T-helper 17 cell (primary cell): ENCODE results near the gene PACSIN3. TPM values are rescaled to one million over a fixed set of nuclear protein-coding genes. Genes with fewer than 3 reads are reported as not detected.

Experiments used
- ATAC-seq: fragments of 150-1000 bp; cut with Tn5 transposase; 2 replicates; pipeline ENCODE4 v1.10.0; 2021; ENCODE audit warnings: mild to moderate bottlenecking, moderate library complexity
- DNase-seq, 3 donors: peaks; one replicate each; pipeline versions ENCODE4 v3.0.0 to v3.0.0-alpha.2; 2020 to 2021
- H3K9me3 ChIP-seq: one replicate; pipeline ENCODE4 v1.7.0; 2013; ENCODE audit warnings: low read length, mild to moderate bottlenecking; ENCODE audit not compliant: control insufficient read depth, poor library complexity, severe bottlenecking
- H3K27ac Mint-ChIP-seq: one replicate; pipeline ENCODE4 v1.8.0; 2022; ENCODE audit warnings: mild to moderate bottlenecking, moderate library complexity, mixed read lengths
- H3K27me3 Mint-ChIP-seq: one replicate; pipeline ENCODE4 v1.8.0; 2022; ENCODE audit warnings: mixed read lengths
- H3K36me3 Mint-ChIP-seq: one replicate; pipeline ENCODE4 v1.8.0; 2022; ENCODE audit warnings: low read depth, mixed read lengths
- H3K4me1 Mint-ChIP-seq: one replicate; pipeline ENCODE4 v1.8.0; 2022; ENCODE audit warnings: mild to moderate bottlenecking, mixed read lengths
- H3K4me3 Mint-ChIP-seq: one replicate; pipeline ENCODE4 v1.8.0; 2022; ENCODE audit warnings: mild to moderate bottlenecking, moderate library complexity, mixed read lengths
- total RNA-seq, 4 donors: library from RNA in 2 of 4; stranded (reverse) in 2 of 4; gene quantifications; one replicate each; pipeline ENCODE4 v1.2.3 and lab custom pipeline; 2022 to 2026

The PACSIN3 gene
- total RNA-seq, 2 donors from 2014 or later = 0.30 to 1.4 TPM

DNA sequence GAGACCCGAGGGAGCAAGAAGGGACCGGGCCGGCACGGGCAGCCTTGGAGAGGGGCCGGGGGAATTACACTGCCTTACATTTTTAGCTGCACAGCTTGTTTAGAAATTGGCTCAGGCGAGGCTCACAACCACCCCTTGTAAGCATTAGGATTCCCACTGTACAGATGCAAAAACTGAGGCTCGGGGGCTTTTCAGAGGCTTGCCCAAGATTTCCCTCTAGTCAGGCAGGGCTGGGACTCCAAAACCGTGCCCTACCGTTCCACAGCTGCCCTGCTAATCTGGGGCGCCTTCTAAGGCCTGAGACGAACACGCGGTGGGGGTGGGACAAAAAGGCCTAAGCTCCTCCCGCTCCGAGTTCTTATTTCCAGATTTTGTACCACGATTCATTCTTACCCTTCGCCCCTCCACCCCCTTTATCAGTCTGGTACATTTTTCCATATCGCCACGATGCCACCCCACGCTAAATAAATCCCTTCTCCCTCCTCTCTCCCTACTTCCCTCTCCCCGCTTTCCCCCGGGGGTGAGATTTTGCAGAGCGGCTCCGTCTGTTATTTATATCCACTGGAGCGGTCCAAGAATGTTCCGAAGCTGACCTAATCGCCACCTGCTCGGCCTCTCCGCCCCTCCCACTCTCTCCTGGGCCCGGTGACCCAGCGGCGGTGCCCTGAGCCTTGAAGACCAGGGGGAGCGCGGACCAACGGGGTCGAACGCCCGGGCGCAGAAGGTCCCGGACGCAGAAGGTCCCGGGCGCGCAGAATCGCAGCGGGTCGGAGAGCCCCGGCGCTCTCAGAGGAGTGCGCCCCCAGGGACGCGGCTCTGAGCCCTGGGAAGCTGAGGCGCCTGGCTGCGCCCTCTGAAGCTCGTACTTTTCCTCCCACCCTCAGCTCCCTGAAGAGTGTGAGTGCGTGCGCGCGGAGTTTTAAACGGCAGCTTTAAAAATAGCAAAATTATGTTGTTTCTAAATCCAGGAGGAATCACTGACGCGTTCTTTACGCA is 764 bp upstream of the PACSIN3 start:
- Mint-ChIP-seq H3K27me3 (peaks cover 23% of the 10 kb centered on the region), H3K27ac (peak overlapping the region; percentile 14), H3K36me3 (no peaks in the 10 kb centered on the region), H3K4me3 (peak overlapping the region; percentile 86), H3K4me1 (peaks cover 7% of the 10 kb centered on the region)
- DNase-seq = peak in 2 of 3 donors; percentile 25 to 27
- ATAC-seq = peak; percentile 76
- H3K9me3 ChIP-seq = no peaks in the 10 kb centered on the region

DNA sequence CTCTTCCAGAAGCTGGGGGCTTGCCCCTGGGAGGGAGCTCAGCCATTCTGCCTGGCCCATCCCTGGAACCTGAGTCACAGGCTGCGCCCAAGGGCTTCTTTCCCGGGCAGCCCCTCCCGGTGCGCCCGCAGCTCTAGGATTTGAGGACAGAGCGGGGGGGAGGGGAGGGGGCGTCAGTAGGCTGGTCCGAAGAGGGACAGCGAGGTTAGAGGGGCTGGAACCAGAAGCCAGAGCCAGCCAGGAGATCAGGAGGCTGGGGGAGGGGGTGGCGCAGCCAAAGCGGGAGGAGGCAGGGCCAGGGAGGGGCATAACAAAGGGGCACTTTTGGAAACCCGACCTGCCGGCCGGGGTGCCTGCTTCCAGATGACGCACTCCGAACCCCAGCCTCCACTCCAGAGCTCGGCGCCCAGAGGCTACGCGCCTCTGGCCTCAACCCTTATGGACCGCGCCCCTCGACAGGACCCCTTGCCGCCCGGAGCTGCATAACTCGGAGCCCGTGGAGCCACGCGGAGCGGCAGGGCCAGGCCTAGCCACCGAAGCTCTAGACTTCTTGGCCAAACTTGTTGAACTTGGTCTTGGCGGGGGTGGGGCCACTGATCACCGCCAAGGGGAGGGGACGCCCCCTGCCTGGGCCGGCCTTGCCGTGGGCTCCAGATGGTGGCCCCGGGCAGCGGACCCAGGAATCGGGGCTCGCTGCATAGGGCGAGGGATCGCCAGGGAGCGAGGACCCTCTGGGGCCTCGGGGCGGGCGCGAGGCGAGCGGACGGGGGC is 744 bp downstream of the PACSIN3 start:
- ATAC-seq = no peak
- Mint-ChIP-seq H3K4me3 (peak overlapping the region; percentile 45), H3K36me3 (no peaks in the 10 kb centered on the region), H3K27me3 (peaks cover 18% of the 10 kb centered on the region), H3K4me1 (peaks cover 7% of the 10 kb centered on the region), H3K27ac (no peak overlapping the region)
- no peaks in the 10 kb centered on the region for H3K9me3 ChIP-seq
- no peak for DNase-seq

DNA sequence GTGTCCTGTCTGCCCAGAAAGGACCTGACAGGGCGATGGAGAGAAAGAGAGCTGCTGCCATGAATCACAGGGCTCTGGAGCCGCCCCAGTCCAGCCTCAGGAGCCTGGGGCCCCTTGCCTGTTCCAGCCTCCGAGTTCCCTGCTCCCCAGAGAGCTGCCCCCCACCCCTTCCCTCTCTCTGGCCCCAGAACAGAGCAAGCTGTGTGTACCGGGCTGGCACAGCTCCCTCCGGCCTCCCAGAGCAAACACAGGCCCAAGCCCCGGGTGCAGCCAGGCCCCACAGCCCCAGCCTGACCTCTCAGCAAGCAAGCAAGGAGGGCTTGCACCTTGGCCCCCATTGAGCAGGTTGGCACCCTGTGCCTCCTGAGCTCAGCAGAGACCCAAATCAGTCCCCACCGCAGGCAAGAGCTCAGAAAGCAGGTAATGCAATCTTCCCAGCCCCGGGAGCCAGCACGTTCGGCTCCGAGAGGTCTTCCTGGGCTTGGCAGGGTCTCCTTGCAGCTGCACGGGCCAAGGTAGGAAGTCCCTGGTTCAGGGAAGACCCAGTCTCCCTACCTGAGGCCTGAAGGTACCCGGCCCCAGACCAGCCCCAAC is 1.4 kb downstream of the PACSIN3 start:
- peaks cover 18% of the 10 kb centered on the region for H3K27me3 Mint-ChIP-seq
- DNase-seq (no peak), ATAC-seq (no peak)
- peak overlapping the region; percentile 39 for H3K4me3 Mint-ChIP-seq
- H3K9me3 ChIP-seq = no peaks in the 10 kb centered on the region
- H3K4me1 Mint-ChIP-seq = peaks cover 7% of the 10 kb centered on the region
- no peak overlapping the region for H3K27ac Mint-ChIP-seq
- no peaks in the 10 kb centered on the region for H3K36me3 Mint-ChIP-seq

DNA sequence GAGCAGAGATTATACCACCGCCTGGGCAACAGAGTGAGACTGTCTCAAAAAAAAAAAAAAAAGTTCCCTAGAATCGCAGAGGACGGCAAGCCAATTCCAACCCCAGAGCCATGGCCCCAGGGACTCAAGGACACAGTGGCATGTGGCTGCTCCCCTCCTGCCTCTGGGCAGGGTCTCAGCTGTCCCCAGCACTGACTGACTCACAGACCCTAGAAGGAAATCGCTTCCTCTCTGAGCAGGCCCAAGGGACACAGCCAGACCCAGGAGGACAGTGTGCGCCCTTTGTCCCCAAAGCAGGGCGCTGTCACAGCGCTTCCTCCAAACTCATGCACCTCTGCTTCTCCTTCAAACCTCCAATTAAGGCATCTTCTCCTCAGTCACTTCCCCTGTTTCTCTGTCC is 2.3 kb downstream of the PACSIN3 start:
- Mint-ChIP-seq H3K4me1 (peaks cover 10% of the 10 kb centered on the region), H3K4me3 (no peak overlapping the region), H3K36me3 (no peaks in the 10 kb centered on the region), H3K27ac (no peak overlapping the region), H3K27me3 (peaks cover 12% of the 10 kb centered on the region)
- no peaks in the 10 kb centered on the region for H3K9me3 ChIP-seq
- no peak for DNase-seq
- ATAC-seq = no peak

DNA sequence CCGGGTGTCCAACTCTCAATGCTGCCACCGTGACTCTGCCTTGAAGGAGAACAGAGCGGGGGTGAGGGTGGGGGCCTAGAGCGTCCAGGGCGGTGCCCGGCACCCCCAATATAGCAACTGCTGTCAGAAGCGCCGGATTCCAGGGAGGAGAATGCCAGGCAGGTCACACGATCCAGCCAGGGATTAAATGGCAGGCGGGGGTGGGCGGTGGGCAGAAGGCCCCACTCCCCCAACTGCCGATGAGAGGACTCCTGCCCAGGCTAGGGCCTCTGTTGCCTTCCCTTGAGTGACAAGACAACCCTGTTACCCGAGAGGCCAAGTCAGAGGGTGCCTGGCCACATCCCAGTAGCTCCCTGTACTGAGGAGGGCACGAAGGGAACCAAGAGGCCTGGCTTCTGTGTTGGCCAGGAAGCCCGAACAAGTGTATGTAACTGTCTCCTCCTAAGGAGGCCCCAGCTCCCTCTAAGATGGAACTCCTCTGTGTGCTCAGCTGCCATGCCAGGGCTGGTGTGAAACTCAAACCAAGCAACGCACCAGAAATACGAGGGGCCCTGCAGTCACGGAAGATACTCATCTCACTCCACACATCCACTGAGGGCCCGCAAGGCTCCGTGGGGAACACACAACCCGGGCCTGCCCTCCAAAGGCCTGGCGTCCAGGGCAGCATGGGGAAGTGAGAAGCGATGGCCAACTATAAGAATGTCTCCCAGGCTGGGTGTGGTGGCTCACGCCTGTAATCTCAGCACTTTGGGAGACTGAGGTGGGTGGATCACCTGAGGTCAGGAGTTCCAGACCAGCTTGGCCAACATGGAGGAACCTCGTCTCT is 3.0 kb downstream of the PACSIN3 start:
- Mint-ChIP-seq H3K4me1 (peaks cover 10% of the 10 kb centered on the region), H3K27ac (no peak overlapping the region), H3K27me3 (peaks cover 11% of the 10 kb centered on the region), H3K36me3 (no peaks in the 10 kb centered on the region), H3K4me3 (peak overlapping the region; percentile 7)
- ATAC-seq = no peak
- no peak for DNase-seq
- H3K9me3 ChIP-seq = no peaks in the 10 kb centered on the region

DNA sequence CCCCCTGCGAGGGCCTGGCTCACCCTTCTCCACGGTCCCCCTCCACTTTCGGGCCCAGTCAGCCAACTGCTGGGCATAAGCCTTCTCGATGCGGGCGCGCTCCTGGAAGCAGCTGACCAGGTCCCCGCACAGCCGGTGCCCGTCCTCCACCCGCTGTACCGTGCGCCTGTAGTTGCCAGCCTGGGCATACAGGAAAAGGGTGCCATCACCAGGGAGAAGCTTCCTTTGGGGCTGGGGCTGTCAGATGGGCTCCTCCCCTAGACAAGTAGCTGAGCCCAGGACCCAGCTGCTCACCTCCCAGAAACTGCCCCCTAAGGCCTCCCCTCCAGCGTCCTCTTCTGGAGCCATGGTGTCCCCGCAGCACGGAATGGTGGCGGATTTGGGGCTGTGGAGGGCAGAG is 3.9 kb downstream of the PACSIN3 start:
- DNase-seq (no peak), ATAC-seq (no peak)
- no peak overlapping the region for H3K4me3 Mint-ChIP-seq
- no peaks in the 10 kb centered on the region for H3K9me3 ChIP-seq
- no peak overlapping the region for H3K27ac Mint-ChIP-seq
- peaks cover 11% of the 10 kb centered on the region for H3K27me3 Mint-ChIP-seq
- H3K36me3 Mint-ChIP-seq = no peaks in the 10 kb centered on the region
- peaks cover 16% of the 10 kb centered on the region for H3K4me1 Mint-ChIP-seq

DNA sequence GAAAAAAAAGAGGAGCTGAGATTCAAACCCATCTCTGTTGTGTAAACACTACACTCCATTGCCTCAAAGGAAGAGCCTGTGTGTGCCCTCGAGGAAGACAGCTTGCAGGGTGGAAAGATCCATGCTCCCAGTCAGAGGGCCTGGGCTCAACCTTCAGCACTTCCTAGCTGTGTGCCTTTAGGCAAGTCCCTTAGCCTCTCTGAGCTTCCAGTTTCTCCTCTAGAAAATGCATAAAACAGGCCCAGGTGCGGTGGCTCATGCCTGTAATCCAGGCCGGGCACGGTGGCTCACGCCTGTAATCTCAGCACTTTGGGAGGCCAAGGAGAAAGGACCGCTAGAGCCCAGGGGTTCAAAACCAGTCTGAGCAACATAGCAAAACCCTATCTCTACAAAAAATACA is 5.0 kb downstream of the PACSIN3 start:
- H3K4me3 Mint-ChIP-seq = no peak overlapping the region
- peaks cover 12% of the 10 kb centered on the region for H3K4me1 Mint-ChIP-seq
- H3K36me3 Mint-ChIP-seq = no peaks in the 10 kb centered on the region
- DNase-seq (no peak), ATAC-seq (no peak)
- no peaks in the 10 kb centered on the region for H3K9me3 ChIP-seq
- no peak overlapping the region for H3K27ac Mint-ChIP-seq
- peaks cover 11% of the 10 kb centered on the region for H3K27me3 Mint-ChIP-seq

DNA sequence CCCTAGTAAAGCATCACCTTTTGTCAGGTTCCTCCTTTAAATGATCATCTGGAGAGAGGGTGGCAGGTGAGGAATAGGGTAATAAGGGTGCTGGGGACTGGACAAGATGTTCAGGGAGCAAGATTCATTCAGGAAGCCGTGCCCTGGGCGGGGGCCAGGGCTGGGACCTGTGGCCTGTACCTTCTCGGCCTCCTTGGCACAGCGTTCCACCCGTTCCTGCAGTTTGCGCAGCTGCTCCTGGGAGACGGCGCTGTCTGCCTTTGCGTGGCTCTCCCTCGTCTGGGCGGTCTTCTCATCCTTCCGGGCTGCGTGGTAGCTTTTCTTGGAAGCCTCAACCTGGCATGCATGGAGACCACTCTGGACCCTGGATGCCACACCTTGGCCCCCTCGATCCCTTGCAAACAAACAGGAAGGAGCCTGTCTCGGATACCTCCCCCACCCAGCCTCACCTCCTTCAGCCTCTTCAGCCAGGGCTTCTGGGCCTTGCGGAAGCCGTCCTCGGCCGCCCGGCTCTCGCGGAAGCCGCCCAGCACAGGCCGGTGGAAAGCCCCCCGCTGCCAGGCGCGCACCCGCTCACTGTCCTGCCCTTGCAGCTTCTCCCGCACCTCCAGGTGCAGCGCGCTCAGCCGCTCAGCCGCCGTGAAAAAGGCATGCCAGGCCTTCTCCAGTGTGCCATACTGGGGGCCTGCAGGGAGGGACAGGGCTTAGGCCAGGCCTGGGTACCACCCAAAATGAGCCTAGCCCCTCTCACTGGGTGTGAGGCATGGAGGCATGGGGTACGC is 6.0 kb downstream of the PACSIN3 start:
- ATAC-seq (no peak), DNase-seq (no peak)
- no peaks in the 10 kb centered on the region for H3K36me3 Mint-ChIP-seq
- H3K27ac Mint-ChIP-seq = peak overlapping the region; percentile 75
- no peak overlapping the region for H3K4me3 Mint-ChIP-seq
- H3K9me3 ChIP-seq = no peaks in the 10 kb centered on the region
- peaks cover 19% of the 10 kb centered on the region for H3K4me1 Mint-ChIP-seq
- peaks cover 11% of the 10 kb centered on the region for H3K27me3 Mint-ChIP-seq

DNA sequence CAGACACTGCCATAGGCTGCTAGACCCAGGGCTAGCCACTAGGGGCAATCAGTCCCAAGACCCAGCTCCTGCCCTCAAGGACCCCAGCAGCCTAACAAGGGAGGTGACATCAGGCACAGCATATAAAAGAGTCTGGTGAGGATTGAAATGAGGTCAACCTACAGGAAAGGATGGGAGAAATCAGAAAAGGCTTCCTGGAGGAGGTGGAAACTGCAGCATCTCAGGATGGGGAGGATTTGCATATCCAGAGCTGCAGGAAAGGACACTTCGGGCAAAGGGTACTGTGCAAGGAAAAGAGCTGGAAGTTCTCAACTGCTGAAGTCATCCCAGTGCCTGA is 6.6 kb downstream of the PACSIN3 start:
- H3K9me3 ChIP-seq = no peaks in the 10 kb centered on the region
- H3K27me3 Mint-ChIP-seq = peaks cover 11% of the 10 kb centered on the region
- no peak for DNase-seq
- H3K36me3 Mint-ChIP-seq = no peaks in the 10 kb centered on the region
- peak overlapping the region; percentile 75 for H3K27ac Mint-ChIP-seq
- no peak overlapping the region for H3K4me3 Mint-ChIP-seq
- peaks cover 19% of the 10 kb centered on the region for H3K4me1 Mint-ChIP-seq
- no peak for ATAC-seq

DNA sequence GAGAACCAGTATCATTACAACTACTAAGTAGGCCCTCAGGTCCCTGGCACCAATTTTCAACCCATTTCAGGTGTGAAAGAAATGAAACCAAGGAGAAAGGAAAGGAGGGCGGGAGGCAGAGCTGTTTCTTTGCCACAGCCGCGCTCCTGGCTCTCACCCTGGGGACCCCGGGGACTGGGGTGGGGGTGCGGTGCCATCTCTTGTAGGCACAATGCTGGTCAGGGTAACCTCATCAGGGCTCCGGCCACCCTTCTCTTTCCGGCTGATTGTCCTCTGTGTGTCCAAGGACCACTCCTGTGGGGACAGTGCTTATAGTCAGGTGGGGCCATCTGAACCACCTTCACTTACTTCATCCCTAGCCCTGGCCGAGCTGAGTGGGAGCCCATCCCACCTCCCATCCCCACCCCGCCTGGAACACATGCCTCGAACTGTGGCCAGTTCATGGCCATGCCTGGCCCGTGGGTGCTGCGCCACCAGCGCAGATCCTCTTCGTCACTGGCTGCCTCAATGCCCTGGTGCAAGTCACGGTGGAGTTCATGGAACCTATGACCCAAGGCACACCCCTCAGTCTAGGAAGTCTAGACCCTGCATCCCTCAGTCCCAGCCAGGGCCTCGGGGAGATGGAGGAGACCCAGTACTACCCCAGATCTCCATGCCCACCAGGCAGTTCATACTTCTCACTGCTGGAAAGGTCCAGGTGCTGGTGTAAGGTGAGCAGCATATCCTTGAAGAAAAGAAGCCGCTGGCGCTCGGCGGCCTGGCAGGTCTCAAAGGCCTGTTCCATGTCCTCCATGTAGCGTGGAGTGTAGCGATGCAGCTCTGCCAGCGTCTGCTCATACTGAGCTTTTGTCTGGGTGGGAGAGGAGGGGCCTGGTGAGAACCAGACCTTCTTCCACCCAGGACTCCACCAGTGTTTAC is 7.2 kb downstream of the PACSIN3 start:
- Mint-ChIP-seq H3K27ac (peak overlapping the region; percentile 75), H3K4me3 (no peak overlapping the region), H3K36me3 (no peaks in the 10 kb centered on the region), H3K27me3 (peaks cover 6% of the 10 kb centered on the region), H3K4me1 (peaks cover 19% of the 10 kb centered on the region)
- ATAC-seq (no peak), DNase-seq (no peak)
- no peaks in the 10 kb centered on the region for H3K9me3 ChIP-seq

DNA sequence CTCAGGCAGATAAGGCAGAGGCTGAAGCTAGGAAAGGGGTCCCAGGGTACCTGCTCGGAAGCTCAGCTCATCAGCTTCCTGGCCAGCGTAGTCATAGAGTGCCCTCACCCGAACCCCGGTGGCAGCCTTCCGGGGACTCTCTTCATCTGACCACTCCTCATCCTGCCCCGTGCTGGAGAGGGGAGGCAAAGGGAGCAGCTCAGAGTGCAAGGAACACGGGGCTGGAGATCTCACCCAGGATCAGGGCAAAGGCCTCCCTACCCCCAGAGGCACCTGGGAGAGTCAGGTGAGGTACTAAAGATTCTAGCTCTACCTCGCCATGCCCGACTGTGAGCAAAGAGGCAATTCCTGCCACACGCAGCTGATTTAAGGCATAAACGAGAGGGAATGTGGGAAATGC is 7.9 kb downstream of the PACSIN3 start:
- H3K36me3 Mint-ChIP-seq = no peaks in the 10 kb centered on the region
- peaks cover 19% of the 10 kb centered on the region for H3K4me1 Mint-ChIP-seq
- DNase-seq (no peak), ATAC-seq (no peak)
- peak overlapping the region; percentile 95 for H3K27ac Mint-ChIP-seq
- H3K9me3 ChIP-seq = no peaks in the 10 kb centered on the region
- H3K4me3 Mint-ChIP-seq = no peak overlapping the region
- H3K27me3 Mint-ChIP-seq = peaks cover 5% of the 10 kb centered on the region
